Nephron (organoid): ENCODE measurements around the gene MEF2A.
A peak's percentile ranks its signal among the peaks of the same experiment; 100 is the strongest.

Experiments used
- H3K27ac Mint-ChIP-seq, 3 experiments: 2 replicates each; pipeline ENCODE4 v1.8.0; 2020; ENCODE audit warnings: mixed read lengths in 3 of 3, mild to moderate bottlenecking in 2 of 3, moderate library complexity in 1 of 3
- H3K27me3 Mint-ChIP-seq: 2 replicates; pipeline ENCODE4 v1.8.0; 2021; ENCODE audit warnings: low read depth, mild to moderate bottlenecking, moderate library complexity, mixed read lengths
- H3K36me3 Mint-ChIP-seq: 2 replicates; pipeline ENCODE4 v1.8.0; 2020; ENCODE audit warnings: low read depth, mixed read lengths
- H3K4me1 Mint-ChIP-seq: 2 replicates; pipeline ENCODE4 v1.8.0; 2020; ENCODE audit warnings: mixed read lengths
- H3K4me3 Mint-ChIP-seq, 3 experiments: 2 replicates each; pipeline ENCODE4 v1.8.0; 2020; ENCODE audit warnings: mild to moderate bottlenecking in 3 of 3, mixed read lengths in 3 of 3, moderate library complexity in 2 of 3
- H3K9me3 Mint-ChIP-seq: 2 replicates; pipeline ENCODE4 v1.8.0; 2020; ENCODE audit warnings: mixed read lengths
- TF ChIP-seq, protein P1 (sequence below), 3 experiments: fragments of 200-600 bp; sonication (generic); IDR thresholded peaks; one replicate each; pipeline ENCODE4 v1.5.0; 2021; ENCODE audit warnings: antibody characterized with exemption in 3 of 3; ENCODE audit not compliant: unreplicated experiment in 3 of 3

MEF2A gene

DNA sequence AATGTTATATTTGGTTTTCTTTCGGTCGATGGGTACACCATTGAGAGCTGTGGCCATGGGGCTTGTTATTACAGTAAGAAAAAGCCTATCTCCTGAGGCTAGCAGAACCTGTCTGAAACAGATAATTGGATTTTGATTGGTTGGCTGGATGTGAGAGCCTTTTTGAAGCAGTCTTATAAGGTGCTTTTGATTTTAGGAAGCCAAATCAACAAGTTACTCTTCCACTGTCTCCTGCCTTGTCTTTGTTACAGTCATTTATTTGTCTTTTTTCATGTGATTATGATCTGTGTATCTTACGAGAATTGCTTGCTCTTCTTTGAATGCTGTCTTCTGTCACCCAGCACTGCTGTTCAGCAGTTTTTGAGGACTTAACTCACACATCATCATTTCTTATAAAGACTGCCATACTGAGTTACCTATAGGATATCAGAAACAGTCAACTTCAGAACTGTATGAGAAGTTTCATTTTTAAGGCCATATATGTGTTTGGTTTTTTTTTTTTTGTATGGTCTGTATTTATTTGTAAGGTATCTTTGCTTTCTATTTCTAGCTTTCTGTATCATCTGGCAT is 51.1 kb downstream of the MEF2A start:
- Mint-ChIP-seq H3K36me3 (peaks cover 7% of the 10 kb centered on the region), H3K27me3 (no peaks in the 10 kb centered on the region), H3K27ac (no peak overlapping the region), H3K4me3 (no peak overlapping the region), H3K4me1 (peaks cover 24% of the 10 kb centered on the region), H3K9me3 (no peaks in the 10 kb centered on the region)
- TF ChIP-seq, protein P1, sequence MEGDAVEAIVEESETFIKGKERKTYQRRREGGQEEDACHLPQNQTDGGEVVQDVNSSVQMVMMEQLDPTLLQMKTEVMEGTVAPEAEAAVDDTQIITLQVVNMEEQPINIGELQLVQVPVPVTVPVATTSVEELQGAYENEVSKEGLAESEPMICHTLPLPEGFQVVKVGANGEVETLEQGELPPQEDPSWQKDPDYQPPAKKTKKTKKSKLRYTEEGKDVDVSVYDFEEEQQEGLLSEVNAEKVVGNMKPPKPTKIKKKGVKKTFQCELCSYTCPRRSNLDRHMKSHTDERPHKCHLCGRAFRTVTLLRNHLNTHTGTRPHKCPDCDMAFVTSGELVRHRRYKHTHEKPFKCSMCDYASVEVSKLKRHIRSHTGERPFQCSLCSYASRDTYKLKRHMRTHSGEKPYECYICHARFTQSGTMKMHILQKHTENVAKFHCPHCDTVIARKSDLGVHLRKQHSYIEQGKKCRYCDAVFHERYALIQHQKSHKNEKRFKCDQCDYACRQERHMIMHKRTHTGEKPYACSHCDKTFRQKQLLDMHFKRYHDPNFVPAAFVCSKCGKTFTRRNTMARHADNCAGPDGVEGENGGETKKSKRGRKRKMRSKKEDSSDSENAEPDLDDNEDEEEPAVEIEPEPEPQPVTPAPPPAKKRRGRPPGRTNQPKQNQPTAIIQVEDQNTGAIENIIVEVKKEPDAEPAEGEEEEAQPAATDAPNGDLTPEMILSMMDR (IDR thresholded peaks at IDR 0.05; ENCODE audit: unreplicated experiment in 3 of 3) = no peak

DNA sequence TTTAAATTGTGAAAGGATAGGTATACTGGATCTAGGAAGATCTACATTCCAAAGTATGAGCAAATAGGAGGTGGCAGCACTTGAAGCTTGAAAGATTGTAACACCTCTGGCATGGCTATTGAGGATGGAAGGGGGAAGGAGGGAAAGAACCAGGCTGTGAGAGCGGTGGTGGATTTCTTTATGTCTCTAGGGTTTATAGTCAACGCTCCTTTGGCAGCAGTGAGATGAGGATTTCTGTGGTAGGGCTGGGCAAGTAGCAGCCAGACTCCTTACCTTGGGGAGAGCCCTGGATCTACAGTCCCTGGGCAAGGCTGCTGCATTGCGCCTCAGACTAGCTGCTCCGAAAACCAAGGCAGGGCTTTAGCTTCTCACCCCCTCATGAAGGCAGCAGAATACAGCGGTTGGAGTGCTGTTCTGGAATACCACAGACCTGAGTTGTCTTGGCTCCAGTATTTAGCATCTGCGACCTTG is 53.2 kb downstream of the MEF2A start:
- H3K4me3 Mint-ChIP-seq = no peak overlapping the region
- H3K4me1 Mint-ChIP-seq = peaks cover 28% of the 10 kb centered on the region
- TF ChIP-seq, protein P1 (IDR thresholded peaks at IDR 0.05; ENCODE audit: unreplicated experiment in 3 of 3) = no peak
- peaks cover 2% of the 10 kb centered on the region for H3K9me3 Mint-ChIP-seq
- H3K36me3 Mint-ChIP-seq = peaks cover 16% of the 10 kb centered on the region
- peak overlapping the region in 2 of 3 experiments; percentile 0 to 29 for H3K27ac Mint-ChIP-seq
- no peaks in the 10 kb centered on the region for H3K27me3 Mint-ChIP-seq

DNA sequence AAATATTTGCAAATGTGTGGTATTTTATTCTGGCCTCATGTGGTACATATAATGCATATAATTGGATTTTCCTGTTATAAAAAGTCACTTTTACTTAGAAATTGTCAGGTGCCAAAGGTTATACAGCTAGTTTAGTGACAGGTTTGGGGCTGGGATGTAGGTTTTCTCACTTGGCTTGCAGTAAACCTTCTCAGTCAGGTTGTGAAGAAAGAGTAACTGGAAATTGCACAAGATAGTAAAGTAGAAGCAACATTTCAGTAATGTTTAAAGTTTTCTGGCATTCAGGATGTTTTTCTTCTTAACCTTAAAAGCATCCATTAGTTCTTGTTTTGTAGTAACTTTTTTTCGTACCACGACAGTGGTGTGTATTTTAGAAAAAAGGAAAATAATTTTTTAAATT is 53.9 kb downstream of the MEF2A start:
- Mint-ChIP-seq H3K27ac (peak overlapping the region in 1 of 3 experiments; percentile 0), H3K9me3 (peaks cover 9% of the 10 kb centered on the region), H3K27me3 (no peaks in the 10 kb centered on the region), H3K4me1 (peaks cover 28% of the 10 kb centered on the region), H3K4me3 (no peak overlapping the region), H3K36me3 (peaks cover 23% of the 10 kb centered on the region)
- TF ChIP-seq, protein P1 (IDR thresholded peaks at IDR 0.05; ENCODE audit: unreplicated experiment in 3 of 3) = no peak

DNA sequence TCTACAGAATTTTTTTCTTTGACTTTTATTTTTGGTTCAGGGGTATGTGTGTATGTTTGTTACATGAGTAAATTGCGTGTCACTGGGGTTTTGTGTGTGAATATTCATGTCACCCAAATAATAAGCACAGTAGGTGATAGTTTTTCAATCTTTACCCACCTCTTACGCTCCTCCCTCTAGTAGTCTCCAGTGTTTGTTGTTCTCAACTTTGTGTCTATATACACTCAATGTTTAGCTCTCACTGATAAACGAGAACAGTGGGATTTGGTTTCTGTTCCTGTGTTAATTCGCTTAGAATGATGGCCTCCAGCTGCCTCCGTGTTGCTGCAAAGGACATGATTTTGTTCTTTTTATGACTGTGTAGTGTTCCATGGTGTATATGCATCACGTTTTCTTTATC is 54.4 kb downstream of the MEF2A start:
- Mint-ChIP-seq H3K27ac (no peak overlapping the region), H3K36me3 (peaks cover 28% of the 10 kb centered on the region), H3K4me1 (peaks cover 28% of the 10 kb centered on the region), H3K9me3 (peaks cover 13% of the 10 kb centered on the region), H3K27me3 (no peaks in the 10 kb centered on the region), H3K4me3 (no peak overlapping the region)
- TF ChIP-seq, protein P1 (IDR thresholded peaks at IDR 0.05; ENCODE audit: unreplicated experiment in 3 of 3) = no peak

DNA sequence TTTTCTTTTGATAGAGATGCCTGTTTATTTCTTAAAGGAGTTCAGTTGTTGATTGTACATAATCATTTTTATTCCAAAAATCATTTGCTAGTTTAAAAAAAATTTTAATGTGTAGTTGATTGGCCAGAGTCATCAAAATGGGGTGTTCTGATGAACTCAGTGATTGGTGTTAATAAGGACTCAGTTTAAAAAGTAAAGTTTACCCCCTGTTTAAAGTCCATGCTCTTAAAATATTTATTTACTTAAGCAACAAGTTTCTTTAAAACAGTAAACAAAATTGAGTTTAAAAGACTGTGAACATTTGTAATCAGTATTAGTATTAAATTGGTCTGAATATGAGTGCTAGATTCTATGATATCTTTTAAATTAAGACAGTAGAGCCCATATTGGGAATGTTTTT is 56.0 kb downstream of the MEF2A start:
- Mint-ChIP-seq H3K27me3 (no peaks in the 10 kb centered on the region), H3K4me1 (peaks cover 26% of the 10 kb centered on the region), H3K36me3 (peaks cover 44% of the 10 kb centered on the region), H3K9me3 (peaks cover 27% of the 10 kb centered on the region), H3K4me3 (no peak overlapping the region), H3K27ac (no peak overlapping the region)
- TF ChIP-seq, protein P1 (IDR thresholded peaks at IDR 0.05; ENCODE audit: unreplicated experiment in 3 of 3) = no peak

DNA sequence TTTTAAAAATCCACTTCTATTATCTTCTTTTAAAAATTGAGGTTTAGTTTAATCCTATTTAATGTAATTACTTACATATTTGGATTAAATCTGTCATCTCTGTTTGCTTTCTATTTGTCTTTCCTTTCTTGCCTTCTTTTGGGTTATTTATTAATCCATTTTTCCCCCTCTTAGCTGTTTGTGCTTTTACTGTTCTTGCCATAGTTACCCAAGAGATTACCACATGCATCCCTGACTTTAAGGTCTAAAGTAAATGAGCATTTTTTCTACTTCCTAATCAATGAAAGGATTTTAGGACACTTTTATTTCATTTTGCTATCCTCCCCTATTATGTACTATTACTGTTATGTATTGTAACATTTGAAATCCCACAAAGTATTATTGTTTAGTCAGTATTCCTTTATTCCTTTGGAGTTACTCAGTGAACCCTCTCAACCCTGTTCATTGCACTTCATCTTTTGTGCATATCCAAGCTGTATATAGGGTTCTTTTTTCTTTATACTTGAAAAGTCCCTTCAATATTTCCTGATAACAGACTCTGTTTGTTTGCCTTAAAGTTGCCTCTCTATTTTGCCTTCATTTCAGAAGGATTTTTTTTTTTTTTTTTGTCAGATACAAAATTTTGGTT is 62.7 kb downstream of the MEF2A start:
- Mint-ChIP-seq H3K9me3 (peaks cover 35% of the 10 kb centered on the region), H3K27ac (peak overlapping the region in 2 of 3 experiments; percentile 4 to 11), H3K4me3 (no peak overlapping the region), H3K27me3 (no peaks in the 10 kb centered on the region), H3K36me3 (peaks cover 74% of the 10 kb centered on the region), H3K4me1 (peaks cover 17% of the 10 kb centered on the region)
- TF ChIP-seq, protein P1 (IDR thresholded peaks at IDR 0.05; ENCODE audit: unreplicated experiment in 3 of 3) = no peak
